Uterus (tissue), 2 donors: ENCODE results near the gene DNAJC2.
"Not testable (repeated sequence)": the region's sequence is repeated elsewhere in the genome, so short reads cannot be mapped to it uniquely, and the experiment has no call there.

Experiments used
- CTCF ChIP-seq, 4 experiments: fragments of 200-600 bp in 2 of 4; fragments of 450-650 bp in 2 of 4; sonication (generic) in 2 of 4; IDR thresholded peaks; one replicate each; pipeline ENCODE4 v1.5.1; 2016 to 2019; ENCODE audit warnings: antibody characterized with exemption in 4 of 4, mild to moderate bottlenecking in 2 of 4, moderate library complexity in 1 of 4
- POLR2A ChIP-seq, 2 donors: fragments of 450-650 bp; IDR thresholded peaks; one replicate each; pipeline ENCODE4 v1.6.1; 2016; ENCODE audit warnings: antibody characterized with exemption in 2 of 2, mild to moderate bottlenecking in 1 of 2, moderate library complexity in 1 of 2

DNA sequence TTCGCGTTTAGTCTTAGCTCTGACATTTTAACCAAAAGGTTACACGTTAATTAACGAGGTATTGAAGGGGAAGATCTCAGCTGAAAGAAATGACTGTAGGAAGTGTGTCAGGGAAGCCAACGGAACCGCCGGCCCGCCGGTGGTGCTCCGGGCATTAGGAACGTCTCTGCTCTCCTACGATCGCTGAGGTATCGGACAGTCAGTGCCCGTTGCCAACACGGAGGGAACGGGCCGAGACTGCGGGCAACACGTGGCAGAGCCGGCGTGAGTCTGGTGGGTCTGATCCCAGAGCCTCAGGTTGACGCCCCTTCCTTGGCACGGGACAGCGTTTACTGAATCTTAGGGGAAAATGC, 63.8 kb downstream of the DNAJC2 start:
- TF ChIP-seq CTCF, POLR2A (IDR thresholded peaks at IDR 0.05): not testable (repeated sequence)
